Fibroblast of skin of left biceps (primary cell): Measurements from ENCODE around the gene CHSY1.

Experiments
- DNase-seq, 2 experiments: peaks; one replicate each; pipeline ENCODE4 v3.0.0-alpha.2; 2013; ENCODE audit warnings: low read depth in 2 of 2

CHSY1 gene

GRCh38 chr15:101269479-101270223 is 17.8 kb upstream of the CHSY1 start:
- no peak for DNase-seq

- no peak for DNase-seq
These were observed 15.7 kb upstream of the CHSY1 start for GRCh38 chr15:101267320-101268104.

GRCh38 chr15:101266787-101267186 is 14.9 kb upstream of the CHSY1 start:
- no peak for DNase-seq

- DNase-seq = peak; percentile 62 to 66
These were observed 14.2 kb upstream of the CHSY1 start for GRCh38 chr15:101266034-101266433.

GRCh38 chr15:101264911-101265641 is 13.2 kb upstream of the CHSY1 start:
- no peak for DNase-seq

- DNase-seq = no peak
These were observed 12.2 kb upstream of the CHSY1 start for GRCh38 chr15:101264011-101264410.

- no peak for DNase-seq
These were observed 10.7 kb upstream of the CHSY1 start for GRCh38 chr15:101262551-101262950.

- peak in 1 of 2 experiments; percentile 29 for DNase-seq
These were observed 6.6 kb upstream of the CHSY1 start for GRCh38 chr15:101258238-101259144.

- no peak for DNase-seq
These were observed 4.9 kb upstream of the CHSY1 start for GRCh38 chr15:101256757-101257156.

- DNase-seq = peak in 1 of 2 experiments; percentile 20
These were observed 3.9 kb upstream of the CHSY1 start for GRCh38 chr15:101255615-101256241.

- no peak for DNase-seq
These were observed 3.2 kb upstream of the CHSY1 start for GRCh38 chr15:101255051-101255395.

GRCh38 chr15:101254157-101255050 is 2.6 kb upstream of the CHSY1 start:
- no peak for DNase-seq

GRCh38 chr15:101252836-101253235 is 988 bp upstream of the CHSY1 start:
- no peak for DNase-seq

GRCh38 chr15:101250873-101251829 is 697 bp downstream of the CHSY1 start:
- no peak for DNase-seq

GRCh38 chr15:101250341-101250831 is 1.5 kb downstream of the CHSY1 start:
- peak; percentile 75 to 76 for DNase-seq

- DNase-seq = no peak
These were observed 3.6 kb downstream of the CHSY1 start for GRCh38 chr15:101248274-101248673.

GRCh38 chr15:101246824-101247745 is 4.8 kb downstream of the CHSY1 start:
- DNase-seq = no peak
